Activated naive CD8-positive, alpha-beta T cell treated with anti-CD3 and anti-CD28 coated beads, Interleukin-2, amount 50 U/mL, for 24 hours (primary cell): ENCODE measurements around the gene GDPD2.

Experiments used
- ATAC-seq: fragments of 150-1000 bp; cut with Tn5 transposase; one replicate; pipeline ENCODE4 v1.10.0; 2021
- DNase-seq: peaks from one replicate; pipeline ENCODE4 v3.0.0; 2021
- H3K27ac Mint-ChIP-seq: one replicate; pipeline ENCODE4 v1.8.0; 2021; ENCODE audit warnings: mild to moderate bottlenecking, mixed read lengths
- H3K27me3 Mint-ChIP-seq: one replicate; pipeline ENCODE4 v1.8.0; 2021; ENCODE audit warnings: mixed read lengths
- H3K36me3 Mint-ChIP-seq: one replicate; pipeline ENCODE4 v1.8.0; 2021; ENCODE audit warnings: low read depth, mixed read lengths
- H3K4me1 Mint-ChIP-seq: one replicate; pipeline ENCODE4 v1.8.0; 2021; ENCODE audit warnings: mixed read lengths
- H3K4me3 Mint-ChIP-seq: one replicate; pipeline ENCODE4 v1.8.0; 2021; ENCODE audit warnings: mild to moderate bottlenecking, moderate library complexity, mixed read lengths
- H3K9me3 Mint-ChIP-seq: one replicate; pipeline ENCODE4 v1.8.0; 2021; ENCODE audit warnings: mixed read lengths

The GDPD2 gene

GRCh38 chrX:70432936-70433847 is 10.1 kb downstream of the GDPD2 start:
- peak overlapping the region; percentile 88 for H3K4me3 Mint-ChIP-seq
- peaks cover 8% of the 10 kb centered on the region for H3K27me3 Mint-ChIP-seq
- peak overlapping the region; percentile 90 for H3K27ac Mint-ChIP-seq
- peaks cover 18% of the 10 kb centered on the region for H3K4me1 Mint-ChIP-seq
- DNase-seq (no peak), ATAC-seq (no peak)
- no peaks in the 10 kb centered on the region for H3K9me3 Mint-ChIP-seq
- H3K36me3 Mint-ChIP-seq, result no peaks in the 10 kb centered on the region

GRCh38 chrX:70433848-70434351 is 10.8 kb downstream of the GDPD2 start:
- H3K27me3 Mint-ChIP-seq, result peaks cover 8% of the 10 kb centered on the region
- peaks cover 25% of the 10 kb centered on the region for H3K4me1 Mint-ChIP-seq
- peak; percentile 72 for ATAC-seq
- no peaks in the 10 kb centered on the region for H3K9me3 Mint-ChIP-seq
- H3K27ac Mint-ChIP-seq, result peak overlapping the region; percentile 90
- DNase-seq, result peak; percentile 76
- H3K4me3 Mint-ChIP-seq, result peak overlapping the region; percentile 88
- no peaks in the 10 kb centered on the region for H3K36me3 Mint-ChIP-seq

- ATAC-seq, result peak; percentile 67
- Mint-ChIP-seq H3K4me3 (peak overlapping the region; percentile 88), H3K36me3 (no peaks in the 10 kb centered on the region), H3K4me1 (peaks cover 29% of the 10 kb centered on the region), H3K27ac (peak overlapping the region; percentile 90), H3K27me3 (peaks cover 11% of the 10 kb centered on the region), H3K9me3 (no peaks in the 10 kb centered on the region)
- peak; percentile 80 for DNase-seq
Observed at GRCh38 chrX:70434352-70434866, 11.3 kb downstream of the GDPD2 start.

- no peak for DNase-seq
- H3K27ac Mint-ChIP-seq, result no peak overlapping the region
- H3K27me3 Mint-ChIP-seq, result peaks cover 12% of the 10 kb centered on the region
- H3K4me3 Mint-ChIP-seq, result peak overlapping the region; percentile 88
- no peaks in the 10 kb centered on the region for H3K36me3 Mint-ChIP-seq
- H3K9me3 Mint-ChIP-seq, result no peaks in the 10 kb centered on the region
- no peak for ATAC-seq
- H3K4me1 Mint-ChIP-seq, result peaks cover 29% of the 10 kb centered on the region
Observed at GRCh38 chrX:70434914-70435586, 11.9 kb downstream of the GDPD2 start.

DNA sequence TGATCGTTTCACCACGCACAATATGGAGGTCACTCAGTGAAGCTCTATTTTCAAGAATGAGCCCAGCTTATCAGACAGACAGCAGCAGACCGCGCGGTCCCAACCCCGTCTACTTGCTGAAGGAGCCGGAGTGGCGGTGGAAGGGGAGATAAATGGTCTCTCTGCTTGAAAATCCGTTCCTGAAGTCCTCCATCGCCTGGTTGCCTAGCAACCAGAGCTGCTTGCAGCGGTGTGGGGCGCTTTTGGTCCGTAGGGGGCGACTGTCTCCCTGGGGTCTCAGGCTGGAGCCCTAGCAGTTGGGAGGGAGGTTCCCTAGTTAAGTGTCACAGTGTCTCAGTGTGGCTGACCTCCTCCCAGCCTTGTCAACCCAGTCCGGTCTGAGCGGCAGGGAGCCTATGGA is 13.2 kb downstream of the GDPD2 start:
- H3K4me3 Mint-ChIP-seq, result no peak overlapping the region
- H3K27me3 Mint-ChIP-seq, result peaks cover 19% of the 10 kb centered on the region
- H3K27ac Mint-ChIP-seq, result no peak overlapping the region
- no peak for ATAC-seq
- no peaks in the 10 kb centered on the region for H3K9me3 Mint-ChIP-seq
- peaks cover 29% of the 10 kb centered on the region for H3K4me1 Mint-ChIP-seq
- H3K36me3 Mint-ChIP-seq, result no peaks in the 10 kb centered on the region
- DNase-seq, result no peak

GRCh38 chrX:70437011-70437410 is 13.9 kb downstream of the GDPD2 start:
- Mint-ChIP-seq H3K9me3 (no peaks in the 10 kb centered on the region), H3K4me3 (no peak overlapping the region), H3K27me3 (peaks cover 21% of the 10 kb centered on the region), H3K27ac (no peak overlapping the region), H3K4me1 (peaks cover 29% of the 10 kb centered on the region), H3K36me3 (no peaks in the 10 kb centered on the region)
- ATAC-seq (no peak), DNase-seq (no peak)

DNA sequence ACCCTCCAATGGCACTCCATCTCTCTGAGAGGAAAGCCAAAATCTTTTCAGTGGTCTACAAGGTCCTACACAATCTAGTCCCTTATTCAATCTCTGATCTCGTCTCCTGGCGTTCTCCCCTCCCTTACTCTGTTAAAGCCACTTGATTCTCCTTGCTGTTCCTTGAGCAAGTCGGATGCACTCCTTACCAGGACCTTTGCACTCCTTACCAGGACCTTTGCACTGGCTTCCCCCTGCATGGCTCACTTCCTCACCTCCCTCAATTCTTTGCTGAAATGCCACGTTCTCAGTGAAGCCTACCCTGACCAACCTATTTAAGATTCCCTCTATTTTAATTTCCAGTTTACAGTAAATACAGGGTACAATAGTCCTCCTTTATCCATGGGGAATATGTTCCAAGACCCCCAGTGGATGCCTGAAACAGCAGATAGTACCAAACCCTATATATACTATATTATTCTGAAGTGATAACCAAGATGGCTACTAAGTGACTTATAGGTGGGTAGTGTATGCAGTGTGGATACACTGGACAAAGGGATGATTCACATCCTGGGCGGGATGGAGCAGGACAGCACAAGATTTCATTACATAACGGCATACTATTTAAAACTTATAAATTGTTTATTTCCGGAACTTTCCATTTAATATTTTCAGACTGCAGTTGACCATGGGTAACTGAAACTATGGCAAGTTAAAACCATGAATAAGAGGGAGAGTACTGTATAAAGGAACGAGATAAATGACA is 15.0 kb downstream of the GDPD2 start:
- peaks cover 29% of the 10 kb centered on the region for H3K4me1 Mint-ChIP-seq
- H3K9me3 Mint-ChIP-seq, result no peaks in the 10 kb centered on the region
- H3K27me3 Mint-ChIP-seq, result peaks cover 30% of the 10 kb centered on the region
- no peak overlapping the region for H3K27ac Mint-ChIP-seq
- ATAC-seq (no peak), DNase-seq (no peak)
- H3K36me3 Mint-ChIP-seq, result no peaks in the 10 kb centered on the region
- no peak overlapping the region for H3K4me3 Mint-ChIP-seq

- H3K4me1 Mint-ChIP-seq, result peaks cover 22% of the 10 kb centered on the region
- H3K4me3 Mint-ChIP-seq, result no peak overlapping the region
- H3K9me3 Mint-ChIP-seq, result no peaks in the 10 kb centered on the region
Observed at GRCh38 chrX:70439016-70439415, 15.9 kb downstream of the GDPD2 start.

GRCh38 chrX:70442224-70442623 is 19.1 kb downstream of the GDPD2 start:
- H3K9me3 Mint-ChIP-seq, result no peaks in the 10 kb centered on the region
- DNase-seq, result no peak
- H3K27ac Mint-ChIP-seq, result no peak overlapping the region
- H3K4me3 Mint-ChIP-seq, result no peak overlapping the region
- H3K36me3 Mint-ChIP-seq, result no peaks in the 10 kb centered on the region
- H3K4me1 Mint-ChIP-seq, result peaks cover 16% of the 10 kb centered on the region
- peaks cover 39% of the 10 kb centered on the region for H3K27me3 Mint-ChIP-seq
- ATAC-seq, result no peak

More at GRCh38 chrX:70439016-70439415, 15.9 kb downstream of the GDPD2 start:
- no peak overlapping the region for H3K27ac Mint-ChIP-seq
- H3K36me3 Mint-ChIP-seq, result no peaks in the 10 kb centered on the region
- H3K27me3 Mint-ChIP-seq, result peaks cover 30% of the 10 kb centered on the region
- ATAC-seq (peak; percentile 71), DNase-seq (no peak)

DNA sequence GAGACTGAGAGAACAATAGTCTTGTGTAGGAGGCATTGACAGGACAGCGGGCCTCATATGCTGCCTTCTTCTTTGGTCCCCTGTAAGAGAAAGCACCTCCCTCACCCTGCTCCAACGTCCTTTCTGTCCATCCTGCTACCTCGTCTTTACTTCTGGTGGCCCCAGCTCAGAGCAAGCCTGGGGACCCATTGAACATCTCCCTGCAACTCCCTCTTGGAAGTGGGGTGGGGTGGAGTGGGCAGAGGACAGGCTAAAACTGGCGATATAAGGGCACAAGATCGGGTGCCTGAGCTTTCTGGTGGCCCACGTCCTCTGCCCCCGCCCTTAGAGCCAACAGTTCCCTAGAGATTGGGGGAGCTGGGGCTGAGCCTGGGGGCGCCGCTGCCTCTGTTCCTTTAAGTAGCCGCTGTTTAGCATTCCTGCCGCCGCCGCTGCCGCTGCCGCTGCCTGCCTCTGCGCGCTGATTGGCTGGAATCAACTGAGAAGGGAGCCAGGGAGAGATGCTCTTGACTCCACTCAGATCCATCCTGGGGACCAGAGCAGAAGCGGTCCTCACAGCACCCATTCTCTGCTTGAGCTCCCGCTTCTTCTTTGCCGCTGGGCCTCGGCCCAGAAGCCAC is 21.3 kb downstream of the GDPD2 start, which contains the start of gene DLG3:
Gene DLG3, plus strand, starts transcription at position 510 of the 620 bp plus-strand sequence. CDS start 367 bp downstream, outside the sequence.
- H3K36me3 Mint-ChIP-seq, result no peaks in the 10 kb centered on the region
- H3K4me3 Mint-ChIP-seq, result peak within 1 kb of the TSS; percentile 49
- H3K4me1 Mint-ChIP-seq, result peaks cover 5% of the 10 kb centered on the region
- no peak within 1 kb of the TSS for H3K27ac Mint-ChIP-seq
- ATAC-seq (peak; percentile 48), DNase-seq (peak; percentile 24)
- H3K9me3 Mint-ChIP-seq, result no peaks in the 10 kb centered on the region
- peaks cover 31% of the 10 kb centered on the region for H3K27me3 Mint-ChIP-seq

GRCh38 chrX:70444946-70445656 is 22.0 kb downstream of the GDPD2 start:
- Mint-ChIP-seq H3K4me1 (peaks cover 4% of the 10 kb centered on the region), H3K36me3 (no peaks in the 10 kb centered on the region), H3K27me3 (peaks cover 30% of the 10 kb centered on the region), H3K27ac (no peak overlapping the region), H3K9me3 (no peaks in the 10 kb centered on the region), H3K4me3 (peak overlapping the region; percentile 49)
- DNase-seq (no peak), ATAC-seq (peak; percentile 36)

DNA sequence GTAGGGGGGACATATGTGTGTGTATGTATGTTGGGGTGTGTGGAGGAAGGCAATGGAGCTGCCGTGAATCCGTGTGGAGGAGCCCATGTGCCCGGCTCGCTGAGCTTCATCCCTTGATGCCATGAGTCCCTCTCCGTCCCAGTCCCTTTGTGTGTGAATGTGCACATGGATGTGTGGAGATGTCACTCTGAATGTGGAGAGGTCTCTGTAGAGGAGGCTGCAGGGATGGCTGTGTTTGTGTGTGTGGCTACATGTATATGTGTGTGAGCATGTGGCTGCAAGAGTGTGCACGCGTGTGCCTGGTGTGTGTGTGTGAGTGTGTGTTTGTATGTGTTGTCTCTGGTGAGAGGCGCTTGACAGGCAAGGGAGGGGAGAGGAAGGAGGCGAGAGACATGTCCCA is 22.8 kb downstream of the GDPD2 start:
- ATAC-seq (no peak), DNase-seq (no peak)
- Mint-ChIP-seq H3K4me3 (no peak overlapping the region), H3K4me1 (peaks cover 4% of the 10 kb centered on the region), H3K27me3 (peaks cover 23% of the 10 kb centered on the region), H3K27ac (no peak overlapping the region), H3K9me3 (no peaks in the 10 kb centered on the region), H3K36me3 (no peaks in the 10 kb centered on the region)
